OCI-LY7 (cell line): ENCODE measurements around the gene CD200.

ENCODE experiments used
- CTCF ChIP-seq: fragments of 200-600 bp; sonication (generic); conservative IDR thresholded peaks from 2 replicates; pipeline ENCODE4 v1.5.1; 2014; ENCODE audit warnings: mild to moderate bottlenecking, antibody characterized with exemption, low read length, moderate library complexity, mixed read lengths
- EZH2phosphoT487 ChIP-seq: fragments of 200-600 bp; sonication (generic); IDR thresholded peaks from 2 replicates; pipeline ENCODE4 v1.6.1; 2018; ENCODE audit warnings: low read depth, borderline replicate concordance, mild to moderate bottlenecking, mixed run types, antibody characterized with exemption, low read length, moderate library complexity, mixed read lengths

GRCh38 chr3:112354642-112355306 lies 21.8 kb downstream of the CD200 start:
- TF ChIP-seq CTCF (no peak), EZH2phosphoT487 (no peak)
